Left ventricle myocardium inferior (tissue), 1 donor: ENCODE results near the gene SLC4A11. TPM values are rescaled to one million over a fixed set of nuclear protein-coding genes. Genes with fewer than 3 reads are reported as not detected.

Experiments
- DNase-seq: peaks from one replicate; pipeline ENCODE4 v3.0.0-alpha.2; 2020
- H3K27ac ChIP-seq: fragments of 200-600 bp; replicated peaks from 2 replicates; pipeline ENCODE4 v1.8.0; 2021
- H3K27me3 ChIP-seq: fragments of 200-600 bp; 2 replicates; pipeline ENCODE4 v1.8.0; 2021; ENCODE audit warnings: low read depth
- H3K36me3 ChIP-seq: fragments of 200-600 bp; 2 replicates; pipeline ENCODE4 v1.8.0; 2021
- H3K4me1 ChIP-seq: fragments of 200-600 bp; 2 replicates; pipeline ENCODE4 v1.8.0; 2021
- H3K4me3 ChIP-seq: fragments of 200-600 bp; 2 replicates; pipeline ENCODE4 v1.8.0; 2021; ENCODE audit warnings: mild to moderate bottlenecking, moderate library complexity
- H3K9me3 ChIP-seq: fragments of 200-600 bp; replicated peaks from 2 replicates; pipeline ENCODE4 v1.8.0; 2021
- intact Hi-C: fragments of 100-400 bp; cut with micrococcal nuclease; formaldehyde crosslinking; loops from one replicate; pipeline ENCODE4 v1.11.0; 2022
- total RNA-seq: library from RNA; stranded (reverse); fragmentation: NEBNext Ultra II Directional; extraction: Animal tissue kit (Norgen Biotek cat#: 25700); gene quantifications from one replicate; pipeline ENCODE4 v1.2.1, GENCODE V29; 2021
- TF ChIP-seq, protein P1 (sequence below): fragments of 200-600 bp; IDR thresholded peaks from 2 replicates; pipeline ENCODE4 v1.8.0; 2021; ENCODE audit warnings: antibody characterized with exemption, mild to moderate bottlenecking, borderline replicate concordance
- donor health status: DM: no; HTN: yes; CAD: no; lungs with severe emphysema.

SLC4A11 gene
- total RNA-seq, 1 donor from 2014 or later, result 0.11 TPM

DNA sequence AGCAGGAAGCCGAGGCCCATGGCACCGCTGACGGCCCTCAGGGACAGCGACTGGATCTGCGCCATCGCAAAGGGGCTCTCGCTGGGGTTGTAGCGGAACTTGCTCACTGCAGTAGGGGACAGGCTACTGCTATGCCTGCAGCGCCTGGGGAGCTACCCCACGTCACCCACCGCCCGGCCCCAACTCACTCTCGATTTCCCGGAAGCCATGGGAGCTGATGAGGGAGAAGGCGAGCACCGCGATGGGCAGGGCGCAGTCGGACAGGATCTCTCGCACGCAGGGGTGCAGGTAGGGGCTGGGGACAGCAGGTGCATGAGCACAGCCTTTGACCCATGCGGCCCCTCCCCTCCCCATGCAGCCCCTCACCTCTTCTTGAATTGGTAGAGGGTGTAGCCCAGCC lies 9.8 kb downstream of the SLC4A11 start:
- TF ChIP-seq, protein P1, sequence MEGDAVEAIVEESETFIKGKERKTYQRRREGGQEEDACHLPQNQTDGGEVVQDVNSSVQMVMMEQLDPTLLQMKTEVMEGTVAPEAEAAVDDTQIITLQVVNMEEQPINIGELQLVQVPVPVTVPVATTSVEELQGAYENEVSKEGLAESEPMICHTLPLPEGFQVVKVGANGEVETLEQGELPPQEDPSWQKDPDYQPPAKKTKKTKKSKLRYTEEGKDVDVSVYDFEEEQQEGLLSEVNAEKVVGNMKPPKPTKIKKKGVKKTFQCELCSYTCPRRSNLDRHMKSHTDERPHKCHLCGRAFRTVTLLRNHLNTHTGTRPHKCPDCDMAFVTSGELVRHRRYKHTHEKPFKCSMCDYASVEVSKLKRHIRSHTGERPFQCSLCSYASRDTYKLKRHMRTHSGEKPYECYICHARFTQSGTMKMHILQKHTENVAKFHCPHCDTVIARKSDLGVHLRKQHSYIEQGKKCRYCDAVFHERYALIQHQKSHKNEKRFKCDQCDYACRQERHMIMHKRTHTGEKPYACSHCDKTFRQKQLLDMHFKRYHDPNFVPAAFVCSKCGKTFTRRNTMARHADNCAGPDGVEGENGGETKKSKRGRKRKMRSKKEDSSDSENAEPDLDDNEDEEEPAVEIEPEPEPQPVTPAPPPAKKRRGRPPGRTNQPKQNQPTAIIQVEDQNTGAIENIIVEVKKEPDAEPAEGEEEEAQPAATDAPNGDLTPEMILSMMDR, result no peak
- no peaks in the 10 kb centered on the region for H3K4me1 ChIP-seq
- no peak for DNase-seq

DNA sequence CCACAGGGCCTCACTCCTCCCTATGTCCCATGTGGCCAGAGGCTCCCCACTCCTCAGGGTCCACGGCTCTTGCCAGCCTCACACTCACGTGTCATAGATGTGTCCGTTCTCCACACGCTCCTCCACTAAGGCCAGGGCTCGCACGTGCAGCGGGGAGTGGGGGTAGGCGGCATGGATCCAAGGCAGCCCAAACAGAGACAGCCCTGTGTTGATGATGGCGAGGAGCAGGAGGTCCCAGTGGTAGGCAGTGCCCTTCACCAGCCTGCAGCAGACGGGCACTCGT lies 10.3 kb downstream of the SLC4A11 start:
- intact Hi-C loops, result no loop called here
- TF ChIP-seq, protein P1, result no peak
- no peaks in the 10 kb centered on the region for H3K27me3 ChIP-seq
- H3K4me3 ChIP-seq, result no peak overlapping the region
- no peak overlapping the region for H3K27ac ChIP-seq
- no peaks in the 10 kb centered on the region for H3K4me1 ChIP-seq
- H3K9me3 ChIP-seq, result no peaks in the 10 kb centered on the region
- no peak for DNase-seq
- no peaks in the 10 kb centered on the region for H3K36me3 ChIP-seq

More for the DNA sequence above, 9.8 kb downstream of the SLC4A11 start:
- Histone ChIP-seq H3K4me3 (no peak overlapping the region), H3K9me3 (no peaks in the 10 kb centered on the region), H3K27ac (no peak overlapping the region), H3K36me3 (no peaks in the 10 kb centered on the region), H3K27me3 (no peaks in the 10 kb centered on the region)
- intact Hi-C loops, result no loop called here

DNA sequence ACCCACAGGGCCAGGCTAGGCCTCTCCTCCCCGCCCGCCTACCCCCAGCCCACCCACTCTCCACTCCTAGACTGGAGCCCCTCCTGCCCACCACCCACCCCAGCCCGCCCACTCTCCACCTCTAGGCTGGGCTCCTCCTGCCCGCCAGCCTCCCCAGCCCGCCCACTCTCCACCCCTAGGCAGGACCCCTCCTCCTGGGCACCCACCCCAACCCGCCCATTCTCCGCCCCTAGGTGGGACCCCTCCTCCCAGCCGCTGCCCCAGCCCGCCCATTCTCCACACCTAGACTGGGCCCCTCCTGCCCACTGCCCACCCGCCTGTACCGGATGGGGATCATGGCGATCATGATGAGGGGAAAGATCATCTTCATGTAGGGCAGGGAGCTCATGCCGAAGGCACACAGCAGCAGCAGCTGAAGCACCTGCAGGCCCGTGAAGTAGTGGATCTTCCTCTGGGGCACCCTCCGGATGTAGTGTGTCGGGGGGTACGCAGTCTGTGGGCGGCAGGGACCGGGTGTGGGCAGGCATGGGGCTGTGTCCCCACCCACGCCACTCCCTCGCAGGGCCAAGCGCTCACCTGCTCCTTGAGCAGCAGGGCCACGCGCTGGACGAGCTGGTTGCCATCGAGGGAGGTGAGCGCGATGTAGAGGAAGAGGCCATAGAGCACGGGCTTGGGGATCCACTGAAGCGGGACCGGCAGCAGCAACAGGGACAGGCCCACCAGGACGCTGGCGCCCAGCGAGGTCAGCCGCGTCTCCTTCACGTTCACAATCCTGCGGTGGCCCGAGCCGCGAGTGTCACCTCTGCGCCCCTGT lies 10.8 kb downstream of the SLC4A11 start:
- intact Hi-C loops, result no loop called here
- no peaks in the 10 kb centered on the region for H3K36me3 ChIP-seq
- no peak overlapping the region for H3K4me3 ChIP-seq
- H3K4me1 ChIP-seq, result peaks cover 4% of the 10 kb centered on the region
- no peaks in the 10 kb centered on the region for H3K9me3 ChIP-seq
- DNase-seq, result no peak
- H3K27ac ChIP-seq, result no peak overlapping the region
- TF ChIP-seq, protein P1, result no peak
- H3K27me3 ChIP-seq, result no peaks in the 10 kb centered on the region

DNA sequence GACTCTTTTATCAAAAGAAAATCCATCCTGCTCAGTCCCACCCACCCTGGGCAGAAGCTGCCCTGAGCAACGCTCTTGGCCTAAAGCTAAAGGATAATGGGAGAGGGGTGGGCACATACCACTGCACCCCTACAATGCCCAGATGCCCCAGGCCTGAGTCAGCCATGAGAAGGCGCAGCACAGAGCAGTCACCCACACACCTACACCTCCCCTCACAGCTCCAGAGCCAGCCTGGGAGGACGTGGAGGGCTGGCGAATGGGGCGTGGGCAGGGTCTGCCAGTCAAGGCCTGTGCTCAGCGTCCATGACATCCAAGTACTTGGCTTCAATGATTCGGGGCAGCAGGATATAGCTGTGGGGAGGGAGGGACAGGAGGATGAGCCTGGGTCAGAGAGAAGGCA lies 11.5 kb downstream of the SLC4A11 start:
- Histone ChIP-seq H3K36me3 (peaks cover 1% of the 10 kb centered on the region), H3K9me3 (no peaks in the 10 kb centered on the region), H3K27ac (no peak overlapping the region), H3K4me3 (no peak overlapping the region), H3K4me1 (peaks cover 11% of the 10 kb centered on the region), H3K27me3 (no peaks in the 10 kb centered on the region)
- TF ChIP-seq, protein P1, result no peak
- intact Hi-C loops, result no loop called here
- no peak for DNase-seq

DNA sequence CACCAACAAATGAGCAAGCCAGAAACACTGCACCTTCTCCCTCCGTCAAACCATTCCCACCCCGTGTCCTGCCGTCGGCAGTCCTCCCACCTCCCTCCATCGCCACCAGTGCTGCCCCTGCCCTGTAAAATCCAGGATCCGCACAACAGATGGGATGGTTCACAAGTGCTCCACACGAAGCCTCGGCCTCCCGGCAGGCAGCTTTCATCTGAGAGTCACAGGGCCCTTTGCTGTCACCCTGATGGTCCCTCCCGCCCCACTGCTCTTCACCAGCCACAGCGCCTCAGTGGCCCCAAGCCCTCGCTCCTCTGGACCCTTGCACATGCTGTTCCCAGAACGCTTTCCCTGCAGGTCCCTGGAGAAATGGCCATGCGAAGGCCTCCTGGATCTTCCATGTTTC lies 12.1 kb downstream of the SLC4A11 start:
- TF ChIP-seq, protein P1, result no peak
- Histone ChIP-seq H3K9me3 (no peaks in the 10 kb centered on the region), H3K27ac (no peak overlapping the region), H3K4me3 (no peak overlapping the region), H3K27me3 (no peaks in the 10 kb centered on the region), H3K4me1 (peaks cover 13% of the 10 kb centered on the region), H3K36me3 (peaks cover 8% of the 10 kb centered on the region)
- intact Hi-C loops, result no loop called here
- DNase-seq, result no peak
